GM18505 (cell line): ENCODE data around the gene TGFBRAP1.
A peak's percentile ranks its signal among the peaks of the same experiment; 100 is the strongest.

Experiments
- ATAC-seq: cut with Tn5 transposase; IDR thresholded peaks from one replicate; pipeline ENCODE4 v1.9.1; 2021; ENCODE audit not compliant: unreplicated experiment
- POLR2A ChIP-seq: IDR thresholded peaks from 4 replicates; pipeline ENCODE4 v1.6.1; 2011; ENCODE audit warnings: borderline replicate concordance; ENCODE audit not compliant: insufficient read depth, insufficient read length; ENCODE audit errors: extremely low read depth

Gene TGFBRAP1

GRCh38 chr2:105368759-105369408 lies 39.3 kb upstream of the TGFBRAP1 start:
- no peak for TF ChIP-seq POLR2A
- no peak for ATAC-seq

- no peak for TF ChIP-seq POLR2A
- ATAC-seq = no peak
Observed at GRCh38 chr2:105365206-105365605, 35.7 kb upstream of the TGFBRAP1 start.

GRCh38 chr2:105364436-105365139 lies 35.1 kb upstream of the TGFBRAP1 start:
- no peak for ATAC-seq
- TF ChIP-seq POLR2A = no peak

- no peak for TF ChIP-seq POLR2A
- no peak for ATAC-seq
Observed at GRCh38 chr2:105362862-105363591, 33.5 kb upstream of the TGFBRAP1 start.

GRCh38 chr2:105361102-105361889 lies 31.8 kb upstream of the TGFBRAP1 start:
- TF ChIP-seq POLR2A = no peak
- no peak for ATAC-seq

- no peak for ATAC-seq
- TF ChIP-seq POLR2A = no peak
Observed at GRCh38 chr2:105358593-105358992, 29.1 kb upstream of the TGFBRAP1 start.

- ATAC-seq = no peak
Observed at GRCh38 chr2:105357122-105357521, 27.6 kb upstream of the TGFBRAP1 start.

GRCh38 chr2:105344704-105345345 lies 15.3 kb upstream of the TGFBRAP1 start:
- no peak for TF ChIP-seq POLR2A
- no peak for ATAC-seq

More at GRCh38 chr2:105357122-105357521, 27.6 kb upstream of the TGFBRAP1 start:
- TF ChIP-seq POLR2A = no peak

- no peak for ATAC-seq
- no peak for TF ChIP-seq POLR2A
Observed at GRCh38 chr2:105339414-105339813, 9.9 kb upstream of the TGFBRAP1 start.

GRCh38 chr2:105338020-105338385 lies 8.5 kb upstream of the TGFBRAP1 start:
- TF ChIP-seq POLR2A = no peak
- peak; percentile 10 for ATAC-seq

GRCh38 chr2:105337122-105338019 lies 7.8 kb upstream of the TGFBRAP1 start, which contains the start of gene C2orf49:
Gene C2orf49 (plus strand): TSS chr2:105337540. CDS start chr2:105337588, 48 bp downstream.
- TF ChIP-seq POLR2A = peak; percentile 73
- peak; percentile 95 for ATAC-seq

GRCh38 chr2:105336786-105337121 lies 7.2 kb upstream of the TGFBRAP1 start:
- TF ChIP-seq POLR2A = no peak
- no peak for ATAC-seq
